Measurements from ENCODE around the gene NQO1. TPM values are rescaled to one million over a fixed set of nuclear protein-coding genes. Genes with fewer than 3 reads are reported as not detected.
A peak's percentile ranks its signal among the peaks of the same experiment; 100 is the strongest.

Gene NQO1
- total RNA-seq, 1 donor from 2014 or later, result 470 TPM

- Mint-ChIP-seq H3K4me1 (ENCODE audit: unreplicated experiment) (peaks cover 18% of the 10 kb centered on the region), H3K27ac (ENCODE audit: unreplicated experiment) (no peak overlapping the region), H3K27me3 (ENCODE audit: unreplicated experiment) (no peaks in the 10 kb centered on the region), H3K9me3 (ENCODE audit: unreplicated experiment) (no peaks in the 10 kb centered on the region), H3K36me3 (ENCODE audit: unreplicated experiment) (peaks cover 34% of the 10 kb centered on the region), H3K4me3 (ENCODE audit: unreplicated experiment) (no peak overlapping the region)
- no peak for TF ChIP-seq CTCF (IDR thresholded peaks at IDR 0.05)
- DNase-seq (ENCODE audit: extremely low spot score, unreplicated experiment), result no peak
Observed at GRCh38 chr16:69698404-69698803, 28.0 kb downstream of the NQO1 start.

GRCh38 chr16:69693916-69694315 lies 32.4 kb downstream of the NQO1 start:
- H3K27me3 Mint-ChIP-seq (ENCODE audit: unreplicated experiment), result no peaks in the 10 kb centered on the region
- no peak for DNase-seq (ENCODE audit: extremely low spot score, unreplicated experiment)
- H3K4me1 Mint-ChIP-seq (ENCODE audit: unreplicated experiment), result peaks cover 17% of the 10 kb centered on the region
- no peaks in the 10 kb centered on the region for H3K9me3 Mint-ChIP-seq (ENCODE audit: unreplicated experiment)
- H3K36me3 Mint-ChIP-seq (ENCODE audit: unreplicated experiment), result peaks cover 51% of the 10 kb centered on the region
- no peak overlapping the region for H3K27ac Mint-ChIP-seq (ENCODE audit: unreplicated experiment)
- TF ChIP-seq CTCF (IDR thresholded peaks at IDR 0.05), result no peak
- H3K4me3 Mint-ChIP-seq (ENCODE audit: unreplicated experiment), result no peak overlapping the region

- no peaks in the 10 kb centered on the region for H3K27me3 Mint-ChIP-seq (ENCODE audit: unreplicated experiment)
- H3K9me3 Mint-ChIP-seq (ENCODE audit: unreplicated experiment), result no peaks in the 10 kb centered on the region
- H3K27ac Mint-ChIP-seq (ENCODE audit: unreplicated experiment), result peak overlapping the region; percentile 4
- peaks cover 47% of the 10 kb centered on the region for H3K36me3 Mint-ChIP-seq (ENCODE audit: unreplicated experiment)
- DNase-seq (ENCODE audit: extremely low spot score, unreplicated experiment), result no peak
- TF ChIP-seq CTCF (IDR thresholded peaks at IDR 0.05), result no peak
- H3K4me3 Mint-ChIP-seq (ENCODE audit: unreplicated experiment), result no peak overlapping the region
- H3K4me1 Mint-ChIP-seq (ENCODE audit: unreplicated experiment), result peaks cover 17% of the 10 kb centered on the region
Observed at GRCh38 chr16:69691980-69692911, 34.1 kb downstream of the NQO1 start.

- peaks cover 37% of the 10 kb centered on the region for H3K36me3 Mint-ChIP-seq (ENCODE audit: unreplicated experiment)
- no peaks in the 10 kb centered on the region for H3K27me3 Mint-ChIP-seq (ENCODE audit: unreplicated experiment)
- no peaks in the 10 kb centered on the region for H3K9me3 Mint-ChIP-seq (ENCODE audit: unreplicated experiment)
- no peak overlapping the region for H3K27ac Mint-ChIP-seq (ENCODE audit: unreplicated experiment)
- no peak overlapping the region for H3K4me3 Mint-ChIP-seq (ENCODE audit: unreplicated experiment)
- peaks cover under 1% of the 10 kb centered on the region for H3K4me1 Mint-ChIP-seq (ENCODE audit: unreplicated experiment)
- no peak for TF ChIP-seq CTCF (IDR thresholded peaks at IDR 0.05)
- no peak for DNase-seq (ENCODE audit: extremely low spot score, unreplicated experiment)
Observed at GRCh38 chr16:69688589-69688988, 37.8 kb downstream of the NQO1 start.

- H3K4me1 Mint-ChIP-seq (ENCODE audit: unreplicated experiment), result no peaks in the 10 kb centered on the region
- H3K4me3 Mint-ChIP-seq (ENCODE audit: unreplicated experiment), result no peak overlapping the region
- no peak for TF ChIP-seq CTCF (IDR thresholded peaks at IDR 0.05)
- H3K9me3 Mint-ChIP-seq (ENCODE audit: unreplicated experiment), result no peaks in the 10 kb centered on the region
- peaks cover 28% of the 10 kb centered on the region for H3K36me3 Mint-ChIP-seq (ENCODE audit: unreplicated experiment)
- no peaks in the 10 kb centered on the region for H3K27me3 Mint-ChIP-seq (ENCODE audit: unreplicated experiment)
- no peak overlapping the region for H3K27ac Mint-ChIP-seq (ENCODE audit: unreplicated experiment)
- no peak for DNase-seq (ENCODE audit: extremely low spot score, unreplicated experiment)
Observed at GRCh38 chr16:69680358-69680757, 46.0 kb downstream of the NQO1 start.

Data from osteocyte (in vitro differentiated cells).